HEK293T (cell line): ENCODE data around the gene WASF2.

Experiments used
- CTCF ChIA-PET: fragments of 350-600 bp; formaldehyde crosslinking; extraction: SDS; loops from one replicate; lab custom pipeline; 2021; ENCODE audit warnings: antibody characterized with exemption, inconsistent platforms; lab: Yijun Ruan, JAX
- POLR2A ChIA-PET: fragments of 350-600 bp; formaldehyde crosslinking; extraction: SDS; loops from one replicate; lab custom pipeline; 2020; ENCODE audit warnings: antibody characterized with exemption, inconsistent platforms; lab: Yijun Ruan, JAX
- DNase-seq: peaks from one replicate; pipeline ENCODE4 v3.0.0; 2012; ENCODE audit warnings: mixed read lengths; ENCODE audit errors: extremely low spot score
- ARNT ChIP-seq: fragments of 450-650 bp; IDR thresholded peaks from 2 replicates; pipeline ENCODE4 v1.6.1; 2017; ENCODE audit warnings: mild to moderate bottlenecking
- BHLHE40 ChIP-seq: fragments of 450-650 bp; IDR thresholded peaks from 2 replicates; pipeline ENCODE4 v1.6.1; 2016; ENCODE audit warnings: mild to moderate bottlenecking, moderate library complexity, borderline replicate concordance
- CTBP1 ChIP-seq: fragments of 450-650 bp; IDR thresholded peaks from 2 replicates; pipeline ENCODE4 v1.6.1; 2016; ENCODE audit warnings: borderline replicate concordance
- ELF4 ChIP-seq: fragments of 450-650 bp; IDR thresholded peaks from 2 replicates; pipeline ENCODE4 v1.6.1; 2017; ENCODE audit warnings: antibody characterized with exemption
- FOXA1 ChIP-seq: fragments of 450-650 bp; IDR thresholded peaks from 2 replicates; pipeline ENCODE4 v1.6.1; 2016; ENCODE audit warnings: mild to moderate bottlenecking
- FOXK2 ChIP-seq: fragments of 450-650 bp; IDR thresholded peaks from 2 replicates; pipeline ENCODE4 v1.6.1; 2016; ENCODE audit warnings: mild to moderate bottlenecking
- FOXM1 ChIP-seq: fragments of 450-650 bp; IDR thresholded peaks from 2 replicates; pipeline ENCODE4 v1.6.1; 2017; ENCODE audit warnings: mild to moderate bottlenecking, borderline replicate concordance
- HDGF ChIP-seq: fragments of 450-650 bp; IDR thresholded peaks from 2 replicates; pipeline ENCODE4 v1.6.1; 2017; ENCODE audit warnings: antibody characterized with exemption, borderline replicate concordance
- L3MBTL2 ChIP-seq: fragments of 450-650 bp; conservative IDR thresholded peaks from 2 replicates; pipeline ENCODE4 v1.6.1; 2016; ENCODE audit warnings: mild to moderate bottlenecking
- LEF1 ChIP-seq: fragments of 450-650 bp; IDR thresholded peaks from 2 replicates; pipeline ENCODE4 v1.6.1; 2017; ENCODE audit warnings: mild to moderate bottlenecking, borderline replicate concordance
- NFRKB ChIP-seq: fragments of 450-650 bp; IDR thresholded peaks from 2 replicates; pipeline ENCODE4 v1.6.1; 2016; ENCODE audit warnings: mild to moderate bottlenecking, moderate library complexity
- SP1 ChIP-seq: fragments of 450-650 bp; IDR thresholded peaks from 2 replicates; pipeline ENCODE4 v1.6.1; 2017
- SUZ12 ChIP-seq: fragments of 450-650 bp; IDR thresholded peaks from 2 replicates; pipeline ENCODE4 v1.6.1; 2016; ENCODE audit warnings: mild to moderate bottlenecking
- TARDBP ChIP-seq: fragments of 450-650 bp; IDR thresholded peaks from 2 replicates; pipeline ENCODE4 v1.6.1; 2016
- ZNF384 ChIP-seq: fragments of 450-650 bp; IDR thresholded peaks from 2 replicates; pipeline ENCODE4 v1.6.1; 2016
- TF ChIP-seq, protein P1 (sequence below): fragments of 450-650 bp; IDR thresholded peaks from 2 replicates; pipeline ENCODE4 v1.6.1; 2016

Gene WASF2

DNA sequence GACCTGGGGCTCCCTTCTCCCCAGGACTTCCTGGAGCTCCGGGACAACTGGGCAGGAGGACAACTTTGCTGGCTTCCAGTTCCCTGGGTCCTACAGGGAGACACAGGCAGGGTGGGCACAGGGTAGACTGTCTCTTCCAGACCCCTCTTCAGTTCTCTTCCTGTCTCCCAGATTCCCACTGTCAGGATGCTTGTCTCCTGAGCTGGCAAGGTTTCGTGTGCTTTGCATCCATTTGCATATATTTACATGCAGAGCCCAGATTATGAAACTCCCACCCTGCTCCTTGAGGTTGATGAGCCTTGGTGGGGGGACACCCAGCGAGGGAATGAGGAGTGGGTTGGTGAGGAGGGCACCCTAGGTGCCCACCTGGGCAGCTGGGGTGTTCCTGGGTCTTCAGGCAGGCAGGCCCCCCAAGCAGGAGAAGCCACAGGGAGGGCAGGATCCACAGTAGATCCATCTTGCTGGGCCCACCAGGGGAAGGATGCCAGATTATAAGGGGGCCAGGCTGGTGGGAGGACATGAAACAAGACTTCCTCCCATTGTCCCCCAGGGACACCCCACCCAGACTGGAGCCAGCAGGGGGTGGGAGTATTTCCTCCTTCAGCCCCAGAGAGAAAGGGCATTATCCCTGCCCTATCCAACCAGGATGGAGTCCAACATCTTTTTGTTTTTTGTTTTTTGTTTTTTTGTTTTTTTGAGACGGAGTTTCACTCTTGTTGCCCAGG, 115.4 kb downstream of the WASF2 start, which contains the start of gene FCN3:
FCN3 (minus strand) TSS at position 463 of the 725 bp plus-strand sequence; CDS start at position 457, 6 bp downstream.
- no peak for DNase-seq
- TF ChIP-seq LEF1 (no peak), L3MBTL2 (no peak), CTBP1 (no peak), NFRKB (no peak), HDGF (no peak), TARDBP (no peak), FOXM1 (no peak), FOXK2 (no peak), ELF4 (no peak), FOXA1 (no peak), SP1 (no peak), SUZ12 (no peak), BHLHE40 (no peak), ZNF384 (no peak)
- TF ChIP-seq, protein P1, sequence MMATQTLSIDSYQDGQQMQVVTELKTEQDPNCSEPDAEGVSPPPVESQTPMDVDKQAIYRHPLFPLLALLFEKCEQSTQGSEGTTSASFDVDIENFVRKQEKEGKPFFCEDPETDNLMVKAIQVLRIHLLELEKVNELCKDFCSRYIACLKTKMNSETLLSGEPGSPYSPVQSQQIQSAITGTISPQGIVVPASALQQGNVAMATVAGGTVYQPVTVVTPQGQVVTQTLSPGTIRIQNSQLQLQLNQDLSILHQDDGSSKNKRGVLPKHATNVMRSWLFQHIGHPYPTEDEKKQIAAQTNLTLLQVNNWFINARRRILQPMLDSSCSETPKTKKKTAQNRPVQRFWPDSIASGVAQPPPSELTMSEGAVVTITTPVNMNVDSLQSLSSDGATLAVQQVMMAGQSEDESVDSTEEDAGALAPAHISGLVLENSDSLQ, result no peak
- ChIA-PET CTCF (no interaction called here), POLR2A (interaction anchor here (0.9 to 1.7 kb wide), 2 partner anchors 8 to 9 kb away, joined by 3 to 6 read pairs; partner anchors contain the start of gene MAP3K6)

DNA sequence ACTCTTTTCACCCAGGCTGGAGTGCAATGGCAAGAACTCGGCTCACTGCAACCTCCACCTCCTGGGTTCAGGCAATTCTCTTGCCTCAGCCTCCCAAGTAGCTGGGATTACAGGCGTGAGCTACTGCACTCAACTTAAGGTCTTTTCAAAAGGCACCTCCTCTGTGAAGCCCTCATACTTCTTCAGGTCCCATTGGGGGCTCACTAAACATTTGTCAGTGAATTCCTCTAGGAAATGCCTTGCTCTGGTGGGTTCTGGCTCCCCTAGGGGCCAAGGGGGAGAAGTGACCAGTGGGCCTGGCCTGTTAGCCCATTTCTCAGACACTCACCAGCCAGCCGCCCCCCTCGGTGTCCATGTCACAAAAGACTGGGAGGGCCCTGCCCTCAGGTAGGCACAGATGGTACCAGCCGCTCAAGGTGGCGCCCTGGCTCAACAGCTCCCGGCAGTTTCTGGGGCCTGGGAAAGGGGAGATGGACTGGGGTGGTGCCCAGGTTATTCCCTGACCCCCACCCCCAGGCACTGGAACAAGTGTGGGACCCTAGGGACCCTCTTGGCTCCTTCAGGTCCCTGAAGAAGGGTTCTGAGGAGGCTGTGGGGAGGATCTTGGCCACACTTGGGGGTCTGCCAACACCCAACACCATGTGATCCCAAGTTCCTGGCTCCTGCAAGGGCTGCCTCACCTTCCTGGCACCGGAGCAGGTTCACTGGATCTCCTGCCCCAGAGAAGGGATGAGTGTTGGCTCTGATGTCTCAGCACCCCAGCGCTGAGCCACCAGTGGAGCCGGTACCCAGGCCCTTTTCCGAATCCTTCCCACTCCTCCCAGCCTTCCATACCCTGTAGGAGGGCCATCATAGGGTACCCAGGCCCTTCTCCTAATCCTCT, 116.9 kb downstream of the WASF2 start:
- POLR2A ChIA-PET, result no interaction called here
- TF ChIP-seq TARDBP (no peak), ZNF384 (no peak), FOXM1 (no peak)
- DNase-seq, result peak; percentile 51
- CTCF ChIA-PET, result no interaction called here

DNA sequence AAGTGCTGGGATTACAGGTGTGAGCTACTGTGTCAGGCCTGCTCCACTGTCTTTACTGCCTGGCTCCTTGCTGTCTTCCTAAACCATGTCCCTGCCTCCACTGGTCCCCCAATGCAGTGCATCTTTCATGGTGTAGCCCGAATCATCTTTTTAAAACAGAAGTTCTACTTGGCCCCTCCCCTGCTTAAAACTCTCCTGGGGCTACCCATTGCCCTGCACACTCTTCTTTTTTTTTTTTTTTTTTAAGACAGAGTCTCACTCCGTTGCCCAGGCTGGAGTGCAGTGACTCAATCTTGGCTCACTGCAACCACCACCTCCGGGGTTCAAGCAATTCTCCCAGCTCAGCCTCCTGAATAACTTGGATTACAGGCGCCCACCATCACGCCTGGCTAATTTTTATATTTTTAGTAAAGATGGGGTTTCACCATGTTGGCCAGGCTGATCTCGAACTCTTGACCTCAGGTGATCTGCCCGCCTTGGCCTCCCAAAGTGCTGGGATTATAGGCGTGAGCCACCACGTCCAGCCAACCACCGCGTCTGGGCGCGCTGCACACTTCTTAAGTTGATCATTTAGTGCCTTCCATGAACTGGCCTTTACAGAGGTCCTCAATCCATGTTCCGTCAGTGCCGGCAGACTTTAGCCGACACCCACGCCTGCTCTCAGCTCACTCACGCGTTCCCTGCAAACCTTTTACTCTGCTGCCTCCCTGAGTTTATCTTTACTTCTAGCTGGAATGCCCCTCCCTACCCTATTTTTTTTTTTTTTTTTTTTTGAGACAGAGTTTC, 117.8 kb downstream of the WASF2 start:
- DNase-seq, result no peak
- CTCF ChIA-PET, result interaction anchor here (1.0 kb wide), 1 partner anchor 76 kb away, joined by 3 read pairs; no protein-coding TSS in a partner anchor
- POLR2A ChIA-PET, result no interaction called here

DNA sequence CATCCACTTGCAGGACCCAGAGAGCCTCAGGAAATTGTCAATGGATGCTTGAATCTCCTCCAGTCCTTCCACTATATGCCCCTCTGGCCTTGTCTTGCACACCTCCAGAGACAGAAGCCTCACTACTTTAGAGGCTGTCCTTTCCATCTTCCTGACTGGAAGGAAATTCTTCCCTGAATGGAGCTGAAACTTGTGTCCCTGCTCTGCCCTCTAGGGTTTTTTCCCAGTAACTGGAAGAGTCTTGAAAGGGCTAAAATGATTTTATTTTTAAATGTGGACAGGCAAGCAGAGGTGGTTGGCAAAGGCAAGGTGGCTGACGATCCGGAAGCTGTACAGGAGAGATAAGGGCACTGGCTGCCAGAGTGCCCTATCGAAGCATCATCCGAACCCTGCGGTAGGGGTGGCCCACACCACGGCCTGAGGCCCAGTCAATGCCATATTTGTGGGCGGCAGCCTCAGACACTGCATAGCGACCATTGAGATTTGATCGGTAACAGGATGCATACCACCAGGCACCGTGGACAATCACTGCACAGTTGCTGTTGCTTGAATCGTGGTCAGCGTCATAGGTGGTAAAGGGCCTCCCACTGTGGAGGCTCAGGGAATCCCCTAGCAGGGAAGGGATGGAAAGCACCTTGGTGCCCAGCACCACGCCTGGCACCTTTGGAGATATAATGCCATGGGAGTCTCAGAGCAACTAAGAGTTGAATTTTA, 120.9 kb downstream of the WASF2 start:
- ChIA-PET CTCF (interaction anchor here (0.6 to 3.8 kb wide), 4 partner anchors 12 to 83 kb away, joined by 3 to 25 read pairs (median 4); no protein-coding TSS in a partner anchor), POLR2A (no interaction called here)
- DNase-seq, result no peak
- no peak for TF ChIP-seq LEF1
- no peak for TF ChIP-seq SP1
- no peak for TF ChIP-seq L3MBTL2
- TF ChIP-seq ELF4, result no peak
- no peak for TF ChIP-seq FOXM1
- no peak for TF ChIP-seq FOXA1
- TF ChIP-seq NFRKB, result no peak
- no peak for TF ChIP-seq BHLHE40
- no peak for TF ChIP-seq FOXK2
- TF ChIP-seq, protein P1, result no peak
- TF ChIP-seq TARDBP, result no peak
- TF ChIP-seq ZNF384, result no peak
- no peak for TF ChIP-seq SUZ12
- no peak for TF ChIP-seq ARNT

More for the DNA sequence above, 117.8 kb downstream of the WASF2 start:
- no peak for TF ChIP-seq FOXM1

DNA sequence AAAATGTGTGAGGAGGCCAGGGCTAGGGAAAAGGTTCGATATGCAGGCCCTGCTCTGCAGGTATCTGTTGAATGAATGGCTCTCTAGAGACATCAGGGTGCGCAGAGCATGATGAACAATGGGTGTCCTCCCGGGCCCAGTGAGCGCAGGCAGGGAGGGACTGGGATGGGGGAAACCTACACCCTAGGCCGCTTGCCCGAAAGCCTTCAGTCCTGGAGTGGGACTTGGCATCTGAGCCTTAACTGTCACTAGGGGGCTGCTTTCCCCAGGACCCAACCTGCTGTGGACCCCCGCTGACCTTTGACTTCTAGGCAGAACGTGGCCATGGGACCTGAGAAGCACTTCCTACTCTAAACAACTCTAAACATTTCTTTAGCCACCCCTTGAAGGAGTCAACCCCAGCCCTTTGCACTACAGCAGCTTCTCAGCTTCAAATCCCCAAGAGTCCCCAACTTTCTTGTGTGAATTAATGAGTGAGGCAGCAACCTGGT, 122.8 kb downstream of the WASF2 start:
- CTCF ChIA-PET, result interaction anchor here (0.6 to 3.8 kb wide), 7 partner anchors 8 to 52 kb away, joined by 3 to 25 read pairs (median 3); partner anchors contain the start of gene CD164L2
- TF ChIP-seq ELF4, result no peak
- no peak for TF ChIP-seq SP1
- no peak for TF ChIP-seq TARDBP
- no peak for TF ChIP-seq LEF1
- TF ChIP-seq L3MBTL2, result no peak
- TF ChIP-seq, protein P1, result no peak
- TF ChIP-seq FOXA1, result no peak
- no peak for TF ChIP-seq HDGF
- no peak for TF ChIP-seq ZNF384
- TF ChIP-seq BHLHE40, result no peak
- no peak for TF ChIP-seq FOXK2
- TF ChIP-seq CTBP1, result no peak
- no peak for TF ChIP-seq FOXM1
- DNase-seq, result no peak
- POLR2A ChIA-PET, result interaction anchor here (0.7 to 4.0 kb wide), 22 partner anchors 8 to 201 kb away, joined by 3 to 26 read pairs (median 5); partner anchors contain the start of genes CD164L2, FCN3 and SYTL1
